ENCODE results near the gene SERGEF.

The SERGEF gene

DNA sequence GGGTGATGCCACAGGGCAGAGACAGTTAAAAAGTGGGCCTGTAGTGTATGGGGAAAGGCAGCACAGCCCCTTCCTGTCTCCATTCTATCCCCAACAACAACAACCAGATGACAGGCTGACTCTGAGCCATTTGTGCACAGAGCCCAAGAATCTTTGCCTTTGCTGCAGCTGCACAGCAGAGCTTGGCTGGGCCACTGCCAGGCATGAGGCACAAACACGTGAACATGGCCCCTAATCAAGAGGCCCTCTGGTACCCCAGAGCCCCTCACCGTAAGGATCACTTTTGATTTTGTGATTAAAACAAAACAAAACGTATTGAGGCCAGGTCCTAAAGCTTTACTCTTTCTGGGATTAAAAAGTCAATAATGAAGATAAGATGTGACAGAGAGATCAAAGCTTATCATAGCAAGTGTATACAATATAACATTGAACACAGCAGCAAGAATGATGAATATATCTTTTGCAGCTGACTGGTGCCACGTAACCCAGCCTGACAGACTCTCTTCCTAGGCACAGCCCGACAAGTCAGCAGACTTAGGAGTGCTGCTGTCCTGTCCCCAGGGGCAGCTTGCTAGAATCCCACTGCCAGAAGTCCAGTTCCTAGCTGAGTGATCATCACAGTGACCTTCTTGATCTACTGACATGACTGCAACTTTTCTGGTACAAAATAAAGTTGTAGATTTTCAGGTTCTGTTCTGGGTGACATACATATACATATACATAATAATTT, 117.8 kb downstream of the SERGEF start:
- TF ChIP-seq, protein P1, sequence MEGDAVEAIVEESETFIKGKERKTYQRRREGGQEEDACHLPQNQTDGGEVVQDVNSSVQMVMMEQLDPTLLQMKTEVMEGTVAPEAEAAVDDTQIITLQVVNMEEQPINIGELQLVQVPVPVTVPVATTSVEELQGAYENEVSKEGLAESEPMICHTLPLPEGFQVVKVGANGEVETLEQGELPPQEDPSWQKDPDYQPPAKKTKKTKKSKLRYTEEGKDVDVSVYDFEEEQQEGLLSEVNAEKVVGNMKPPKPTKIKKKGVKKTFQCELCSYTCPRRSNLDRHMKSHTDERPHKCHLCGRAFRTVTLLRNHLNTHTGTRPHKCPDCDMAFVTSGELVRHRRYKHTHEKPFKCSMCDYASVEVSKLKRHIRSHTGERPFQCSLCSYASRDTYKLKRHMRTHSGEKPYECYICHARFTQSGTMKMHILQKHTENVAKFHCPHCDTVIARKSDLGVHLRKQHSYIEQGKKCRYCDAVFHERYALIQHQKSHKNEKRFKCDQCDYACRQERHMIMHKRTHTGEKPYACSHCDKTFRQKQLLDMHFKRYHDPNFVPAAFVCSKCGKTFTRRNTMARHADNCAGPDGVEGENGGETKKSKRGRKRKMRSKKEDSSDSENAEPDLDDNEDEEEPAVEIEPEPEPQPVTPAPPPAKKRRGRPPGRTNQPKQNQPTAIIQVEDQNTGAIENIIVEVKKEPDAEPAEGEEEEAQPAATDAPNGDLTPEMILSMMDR (IDR thresholded peaks at IDR 0.05; ENCODE audit: control insufficient read depth, insufficient read depth, low read depth, low read length, missing control alignments), result no peak
- DNase-seq (ENCODE audit: low read depth), result no peak
- no peak overlapping the region for H3K4me3 ChIP-seq (ENCODE audit: control insufficient read depth, low read depth, low read length)

- H3K4me3 ChIP-seq (ENCODE audit: control insufficient read depth, low read depth, low read length), result no peak overlapping the region
- TF ChIP-seq, protein P1 (IDR thresholded peaks at IDR 0.05; ENCODE audit: control insufficient read depth, insufficient read depth, low read depth, low read length, missing control alignments), result no peak
- no peak for DNase-seq (ENCODE audit: low read depth)
Observed at GRCh38 chr11:17892409-17892808, 120.4 kb downstream of the SERGEF start.

DNA sequence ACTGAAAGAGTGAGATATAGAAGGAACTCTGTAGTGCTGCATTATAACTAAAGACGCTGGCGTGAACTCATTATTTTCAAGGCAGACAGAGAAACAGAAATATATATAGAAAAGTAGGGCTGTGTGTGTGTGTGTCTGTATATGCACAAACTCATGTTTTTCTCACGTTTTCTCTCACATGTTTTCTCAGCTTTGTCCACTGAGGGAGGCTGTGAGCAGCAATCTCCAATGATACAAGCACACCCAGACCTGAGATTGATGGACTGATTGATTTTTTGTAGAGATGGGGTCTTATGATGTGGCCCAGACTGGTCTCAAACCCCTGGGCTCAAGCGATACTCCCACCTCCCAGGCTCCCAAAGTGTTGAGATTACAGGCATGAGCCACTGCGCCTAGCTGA, 122.5 kb downstream of the SERGEF start:
- TF ChIP-seq, protein P1 (IDR thresholded peaks at IDR 0.05; ENCODE audit: control insufficient read depth, insufficient read depth, low read depth, low read length, missing control alignments), result peak; percentile 31
- H3K4me3 ChIP-seq (ENCODE audit: control insufficient read depth, low read depth, low read length), result no peak overlapping the region
- no peak for DNase-seq (ENCODE audit: low read depth)

GRCh38 chr11:17887779-17888178, 125.1 kb downstream of the SERGEF start:
- no peak for DNase-seq (ENCODE audit: low read depth)
- TF ChIP-seq, protein P1 (IDR thresholded peaks at IDR 0.05; ENCODE audit: control insufficient read depth, insufficient read depth, low read depth, low read length, missing control alignments), result no peak

GRCh38 chr11:17883946-17884345, 128.9 kb downstream of the SERGEF start:
- no peak overlapping the region for H3K4me3 ChIP-seq (ENCODE audit: control insufficient read depth, low read depth, low read length)
- TF ChIP-seq, protein P1 (IDR thresholded peaks at IDR 0.05; ENCODE audit: control insufficient read depth, insufficient read depth, low read depth, low read length, missing control alignments), result no peak
- no peak for DNase-seq (ENCODE audit: low read depth)

More at GRCh38 chr11:17887779-17888178, 125.1 kb downstream of the SERGEF start:
- no peak overlapping the region for H3K4me3 ChIP-seq (ENCODE audit: control insufficient read depth, low read depth, low read length)

GRCh38 chr11:17883057-17883456, 129.8 kb downstream of the SERGEF start:
- TF ChIP-seq, protein P1 (IDR thresholded peaks at IDR 0.05; ENCODE audit: control insufficient read depth, insufficient read depth, low read depth, low read length, missing control alignments), result no peak
- DNase-seq (ENCODE audit: low read depth), result no peak
- no peak overlapping the region for H3K4me3 ChIP-seq (ENCODE audit: control insufficient read depth, low read depth, low read length)
